GM21526 (cell line): ENCODE data around the gene CELA2A.
"Not testable (repeated sequence)": the region's sequence is repeated elsewhere in the genome, so short reads cannot be mapped to it uniquely, and the experiment has no call there.

ENCODE experiments used
- ATAC-seq: cut with Tn5 transposase; IDR thresholded peaks from one replicate; pipeline ENCODE4 v1.9.1; 2021; ENCODE audit warnings: moderate library complexity; ENCODE audit not compliant: unreplicated experiment, low FRiP score

CELA2A gene

DNA sequence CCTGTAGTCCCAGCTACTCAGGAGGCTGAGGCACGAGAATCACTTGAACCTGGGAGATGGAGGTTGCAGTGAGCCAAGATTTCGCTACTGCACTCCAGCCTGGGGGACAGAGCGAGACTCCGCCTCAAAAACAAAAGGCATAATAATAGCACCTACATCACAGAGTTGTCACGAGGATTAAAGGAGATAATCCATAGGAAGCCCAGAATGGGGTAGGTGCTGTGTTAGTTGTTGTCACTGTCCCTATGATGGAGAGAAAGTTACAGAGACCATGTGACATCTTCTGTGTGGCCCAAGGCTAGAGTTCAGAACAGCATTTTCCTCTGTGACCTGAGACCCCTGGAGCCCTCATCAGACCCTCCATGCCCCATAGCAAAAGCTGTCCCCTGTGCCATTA is 7.4 kb downstream of the CELA2A start:
- not testable (repeated sequence) for ATAC-seq

DNA sequence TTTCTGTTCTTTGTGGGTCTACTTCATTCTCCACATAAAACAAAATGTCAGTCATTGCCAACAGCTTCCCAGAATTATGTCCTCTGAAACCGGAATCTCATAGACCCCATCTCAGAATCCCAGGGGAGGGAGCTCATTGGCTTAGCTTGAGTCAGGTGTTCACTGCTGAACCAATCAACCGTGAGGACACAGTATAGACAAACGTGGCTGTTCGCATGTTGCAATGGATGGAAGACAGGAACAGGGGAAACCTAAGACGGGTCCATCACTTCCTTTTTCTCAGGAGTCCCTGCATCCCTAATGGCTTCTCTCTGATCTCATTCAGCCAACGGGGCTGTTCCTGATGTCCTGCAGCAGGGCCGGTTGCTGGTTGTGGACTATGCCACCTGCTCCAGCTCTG is 9.1 kb downstream of the CELA2A start:
- ATAC-seq: no peak

DNA sequence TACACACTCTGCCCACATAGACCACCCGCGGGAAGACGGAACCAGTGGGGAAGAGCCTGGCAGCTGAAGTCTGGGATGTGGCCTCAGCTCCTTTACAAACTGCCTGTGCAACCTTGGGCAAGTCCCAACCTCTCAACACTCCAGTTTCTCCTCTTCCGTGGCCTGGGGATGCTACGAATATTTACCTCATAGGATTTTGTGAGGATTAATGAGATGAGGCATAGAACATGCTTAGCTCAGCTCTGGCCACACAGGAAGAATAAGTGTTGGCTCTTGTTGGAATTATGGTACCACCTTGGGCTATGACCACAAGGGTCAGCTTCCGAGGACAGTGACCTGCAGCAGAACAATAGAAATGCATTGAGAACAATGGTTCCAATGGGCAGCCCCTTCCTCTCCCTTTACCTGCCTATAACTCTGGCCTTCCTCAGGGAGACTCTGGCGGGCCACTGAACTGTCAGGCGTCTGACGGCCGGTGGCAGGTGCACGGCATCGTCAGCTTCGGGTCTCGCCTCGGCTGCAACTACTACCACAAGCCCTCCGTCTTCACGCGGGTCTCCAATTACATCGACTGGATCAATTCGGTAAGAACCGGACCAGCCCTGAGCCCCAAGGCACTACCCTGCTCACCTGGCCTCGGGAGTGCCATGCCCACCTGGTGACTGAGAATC is 10.6 kb downstream of the CELA2A start:
- not testable (repeated sequence) for ATAC-seq

DNA sequence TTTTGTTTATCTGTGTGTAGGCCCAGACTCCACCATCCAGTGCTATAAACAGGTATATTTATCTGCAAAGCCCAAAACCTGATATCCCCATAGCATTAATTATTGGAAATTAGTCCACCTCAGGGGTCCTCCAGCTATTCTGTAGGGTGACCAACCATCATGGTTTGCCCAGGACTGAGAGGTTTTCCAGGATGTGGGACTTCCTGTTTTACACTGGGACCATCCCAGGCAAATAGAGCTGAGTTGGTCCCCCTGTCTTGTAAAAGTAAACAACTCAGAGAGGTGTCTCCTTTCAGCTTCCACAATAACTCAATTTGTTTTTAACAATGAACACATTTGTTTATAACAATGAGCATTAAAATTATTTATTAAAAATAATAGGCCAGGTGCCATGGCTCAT is 11.6 kb downstream of the CELA2A start:
- no peak for ATAC-seq

DNA sequence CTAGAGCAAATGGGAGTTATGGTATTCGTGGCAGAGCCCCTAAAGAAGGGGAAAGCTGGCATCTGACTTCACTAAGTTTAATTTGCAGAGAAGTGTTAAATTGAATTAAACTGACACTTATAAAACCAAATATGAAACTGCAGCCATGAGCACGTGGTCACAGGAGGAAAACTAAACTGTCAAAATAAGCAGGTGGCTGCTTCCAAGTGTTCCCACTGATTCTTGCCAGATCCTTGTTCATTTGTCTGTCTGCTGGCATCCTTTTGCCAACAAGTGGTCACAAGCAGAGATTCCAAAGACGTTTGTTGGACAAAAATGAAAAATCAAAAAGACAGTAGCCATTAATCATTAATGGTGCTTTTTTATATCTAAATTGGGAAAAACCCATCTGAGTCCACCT is 12.8 kb downstream of the CELA2A start:
- ATAC-seq: no peak

DNA sequence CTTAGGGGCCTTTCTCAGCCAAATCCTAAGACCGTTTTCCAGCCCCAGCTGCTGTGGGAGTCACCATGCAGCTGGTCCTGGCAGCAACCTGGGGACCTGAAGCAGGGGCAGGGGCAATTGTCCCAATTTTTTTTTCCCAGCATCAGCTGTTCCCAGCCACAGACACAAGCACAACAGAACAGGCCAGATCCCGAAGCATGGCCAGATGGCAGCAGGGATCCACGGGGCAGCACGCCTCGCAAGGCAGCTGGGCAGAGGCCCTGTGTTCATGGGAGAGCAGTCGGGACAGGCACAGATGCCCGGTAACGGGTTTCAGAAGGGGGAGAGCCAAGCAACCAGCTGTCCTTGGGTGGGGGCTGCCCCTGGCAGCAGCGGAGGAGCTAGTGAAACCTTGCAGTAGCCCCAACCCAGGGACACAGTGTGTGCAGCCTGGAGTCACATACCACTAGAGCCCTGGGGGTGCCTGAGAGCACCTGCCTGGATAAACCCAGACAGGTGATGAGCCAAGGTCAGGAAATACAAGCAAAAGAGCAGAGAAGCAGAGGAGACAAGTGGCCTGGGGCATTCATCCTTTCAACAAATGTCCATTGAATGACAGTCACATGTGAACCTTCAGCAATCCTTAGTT is 13.4 kb downstream of the CELA2A start:
- not testable (repeated sequence) for ATAC-seq

DNA sequence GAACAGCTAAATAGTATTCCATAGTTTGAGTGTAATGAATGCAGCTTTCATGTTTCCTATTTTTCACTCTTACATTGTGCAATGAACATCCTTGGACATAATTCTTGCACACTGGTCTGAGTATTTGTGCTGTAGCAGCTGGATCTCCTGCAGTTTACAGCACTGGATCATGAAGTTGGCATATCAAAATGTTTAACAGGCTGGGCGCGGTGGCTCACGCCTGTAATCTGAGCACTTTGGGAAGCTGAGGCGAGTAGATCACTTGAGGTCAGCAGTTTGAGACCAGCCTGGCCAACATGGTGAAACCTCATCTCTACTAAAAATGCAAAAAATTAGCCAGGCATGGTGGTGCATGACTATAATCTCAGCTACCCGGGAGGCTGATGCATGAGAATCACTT is 14.5 kb downstream of the CELA2A start:
- ATAC-seq: not testable (repeated sequence)

DNA sequence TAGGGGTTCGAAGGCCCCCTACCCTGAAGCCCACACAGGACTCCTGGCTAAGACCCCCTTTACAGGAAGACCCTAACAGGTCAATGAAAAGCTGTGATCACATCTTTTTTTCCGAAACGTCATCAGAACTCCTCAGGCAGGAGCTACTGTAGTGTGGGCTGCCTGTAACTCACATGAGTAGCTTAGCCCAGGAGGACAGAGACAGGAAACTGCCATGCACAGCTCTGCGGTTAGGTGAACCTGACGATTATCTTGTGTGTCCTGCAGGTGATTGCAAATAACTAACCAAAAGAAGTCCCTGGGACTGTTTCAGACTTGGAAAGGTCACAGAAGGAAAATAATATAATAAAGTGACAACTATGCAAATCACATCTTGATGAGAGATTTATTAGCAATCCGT is 15.2 kb downstream of the CELA2A start:
- not testable (repeated sequence) for ATAC-seq

DNA sequence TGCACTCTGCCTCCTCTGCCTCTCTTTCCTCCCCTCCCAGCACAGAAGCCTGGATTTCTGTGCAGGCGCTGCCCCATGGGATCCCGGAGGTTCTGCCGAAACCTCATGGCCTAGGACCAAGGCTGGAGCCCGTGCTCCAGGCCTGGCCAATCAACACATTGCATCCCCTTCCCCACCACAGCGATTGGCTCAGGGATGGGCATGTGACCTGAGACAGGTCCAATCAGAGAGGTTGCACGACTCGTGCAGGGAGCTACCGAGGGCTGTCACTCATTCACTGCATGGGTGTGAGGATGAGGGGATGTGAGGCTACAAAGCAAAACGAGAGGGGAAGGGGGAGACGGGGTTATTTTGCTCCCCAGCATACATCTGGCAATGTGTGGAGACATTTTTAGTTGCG is 16.1 kb downstream of the CELA2A start:
- ATAC-seq: no peak

DNA sequence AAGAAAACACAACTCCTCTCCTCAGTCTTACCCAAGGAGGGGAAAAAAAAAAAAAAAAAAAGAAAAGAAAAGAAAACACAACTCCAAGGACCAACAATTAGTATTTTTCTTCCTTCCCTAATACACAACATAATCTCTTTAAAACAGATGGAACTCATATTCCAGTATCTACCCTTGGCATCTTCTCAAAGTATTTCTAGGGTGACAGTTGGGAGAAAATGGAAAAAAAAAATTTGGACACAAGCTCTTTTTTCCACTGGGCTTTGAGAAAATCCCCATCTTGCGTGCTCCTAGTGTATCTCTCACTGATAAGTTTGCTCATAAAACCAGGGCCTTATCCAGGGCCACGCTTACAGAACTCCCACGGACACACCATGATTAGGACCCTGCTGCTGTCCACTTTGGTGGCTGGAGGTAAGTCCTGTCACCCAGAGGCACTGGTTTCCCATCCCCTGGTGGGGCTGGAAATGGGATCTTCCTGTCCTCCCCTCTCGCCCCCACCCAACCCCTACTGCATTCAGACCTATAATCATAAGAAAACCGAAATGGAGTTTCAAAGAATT is 19.3 kb downstream of the CELA2A start, which contains the start of gene CELA2B:
Gene CELA2B, plus strand, starts transcription at position 353 of the 563 bp plus-strand sequence. Its CDS starts 22 bp downstream, at position 375.
- no peak for ATAC-seq

DNA sequence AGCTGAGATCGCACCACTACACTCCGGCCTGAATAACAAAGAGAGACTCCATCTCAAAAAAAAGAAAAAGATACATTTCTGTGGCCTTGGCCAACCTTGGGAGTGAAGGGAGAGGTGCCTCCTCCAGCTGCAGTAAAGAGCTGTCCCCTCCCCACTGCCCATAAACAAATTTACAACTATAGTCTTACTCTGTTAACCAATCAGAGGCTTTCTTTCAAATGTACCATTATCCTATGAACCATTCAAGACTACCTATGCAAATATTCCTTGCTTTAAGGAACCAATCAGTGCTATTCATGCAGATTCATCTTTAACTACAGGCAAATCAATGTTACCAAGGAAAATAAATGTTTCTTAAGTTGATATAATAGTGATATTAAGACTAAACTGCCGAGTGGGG is 20.4 kb downstream of the CELA2A start:
- ATAC-seq: no peak

DNA sequence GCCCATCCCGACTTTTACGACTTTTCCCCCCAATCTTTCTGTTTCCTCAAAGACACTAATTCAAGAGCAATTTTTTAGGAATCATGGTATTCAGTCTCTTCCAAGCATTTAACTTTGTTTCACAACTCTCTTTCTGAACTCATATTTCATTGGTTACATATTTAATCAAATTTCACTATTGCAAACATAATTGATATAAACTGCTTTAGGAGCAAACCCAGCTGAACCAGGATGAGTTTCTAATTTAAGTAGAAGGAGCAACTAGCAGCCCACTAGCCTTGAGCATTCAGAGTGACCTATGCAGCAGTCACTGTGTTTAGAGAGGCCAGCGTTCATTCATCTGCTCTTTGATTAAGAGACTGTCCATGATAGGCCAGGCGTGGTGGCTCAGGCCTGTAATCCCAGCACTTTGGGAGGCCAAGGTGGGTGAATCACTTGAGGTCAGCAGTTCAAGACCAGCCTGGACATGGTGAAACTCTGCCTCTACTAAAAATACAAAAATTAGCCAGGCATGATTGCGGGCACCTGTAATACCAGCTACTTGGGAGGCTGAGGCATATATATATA is 21.2 kb downstream of the CELA2A start:
- no peak for ATAC-seq

DNA sequence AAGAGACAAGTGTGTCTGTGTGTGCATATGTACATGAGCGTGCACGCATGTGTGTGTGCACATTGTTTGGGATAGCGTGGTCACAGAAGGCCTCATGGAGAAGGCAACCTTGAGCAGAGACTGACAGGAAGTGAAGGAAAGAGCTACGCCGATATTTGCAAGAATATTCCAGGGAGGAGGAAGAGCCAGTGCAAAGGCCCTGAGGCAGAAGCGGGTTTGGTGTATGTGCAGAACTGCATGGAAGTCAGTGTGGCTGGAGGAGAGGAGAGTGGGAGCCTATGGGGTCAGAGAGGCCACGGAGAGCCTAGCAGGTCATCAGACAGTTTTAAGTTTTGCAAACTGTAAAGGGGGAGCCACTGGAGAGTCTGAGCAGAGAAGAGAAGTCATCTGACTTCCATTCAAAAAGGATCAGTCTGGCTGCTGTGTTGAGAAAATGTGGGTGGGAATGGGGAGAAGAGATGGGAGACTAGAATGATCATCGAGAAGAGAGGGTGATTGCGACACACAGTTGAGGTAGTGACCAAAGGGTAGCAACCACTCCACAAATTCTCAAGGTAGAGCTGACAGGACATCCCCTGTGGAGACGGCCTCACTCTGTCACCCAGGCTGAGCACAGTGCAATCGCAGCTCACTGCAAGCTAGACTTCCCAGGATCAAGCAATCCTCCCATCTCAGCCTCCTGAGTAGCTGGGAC is 23.3 kb downstream of the CELA2A start:
- ATAC-seq: no peak

DNA sequence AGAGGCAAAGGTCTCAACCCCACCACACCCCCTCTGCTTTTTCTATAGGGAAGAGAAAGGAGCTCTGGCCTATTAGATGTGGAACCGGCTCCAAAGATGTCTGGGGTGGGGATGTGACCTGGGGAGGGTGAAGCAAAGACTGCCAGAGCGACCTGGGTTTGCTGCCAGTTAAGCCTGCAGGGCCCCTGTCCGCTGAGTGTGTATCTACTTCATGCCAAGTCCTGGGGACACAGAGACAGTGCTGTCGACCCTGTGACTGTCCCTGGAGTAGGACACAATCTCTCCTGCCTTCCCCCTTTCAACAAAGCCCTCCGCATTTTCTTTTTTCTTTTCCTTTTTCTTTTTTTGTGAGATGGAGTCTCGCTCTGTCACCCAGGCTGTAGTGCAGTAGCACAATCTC is 25.9 kb downstream of the CELA2A start:
- not testable (repeated sequence) for ATAC-seq

DNA sequence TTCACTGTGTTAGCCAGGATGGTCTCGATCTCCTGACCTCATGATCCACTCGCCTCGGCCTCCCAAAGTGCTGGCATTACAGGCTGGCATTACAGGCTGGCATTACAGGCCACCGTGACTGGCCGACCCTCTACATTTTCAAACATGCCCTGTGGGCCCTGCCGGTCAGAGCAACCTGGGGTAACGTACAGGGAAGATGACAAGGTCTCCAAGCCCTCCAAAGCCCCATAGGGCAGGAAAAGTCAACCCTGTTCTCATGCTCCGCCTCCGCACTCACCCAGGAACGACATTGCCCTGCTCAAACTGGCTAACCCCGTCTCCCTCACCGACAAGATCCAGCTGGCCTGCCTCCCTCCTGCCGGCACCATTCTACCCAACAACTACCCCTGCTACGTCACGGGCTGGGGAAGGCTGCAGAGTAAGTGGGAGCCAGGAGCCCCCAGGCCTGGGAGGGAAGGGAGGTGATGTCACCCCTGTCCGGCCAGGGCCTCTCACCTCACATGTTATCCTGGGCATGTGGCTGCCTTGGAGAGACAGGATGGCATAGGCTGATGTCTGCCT is 26.5 kb downstream of the CELA2A start:
- not testable (repeated sequence) for ATAC-seq

DNA sequence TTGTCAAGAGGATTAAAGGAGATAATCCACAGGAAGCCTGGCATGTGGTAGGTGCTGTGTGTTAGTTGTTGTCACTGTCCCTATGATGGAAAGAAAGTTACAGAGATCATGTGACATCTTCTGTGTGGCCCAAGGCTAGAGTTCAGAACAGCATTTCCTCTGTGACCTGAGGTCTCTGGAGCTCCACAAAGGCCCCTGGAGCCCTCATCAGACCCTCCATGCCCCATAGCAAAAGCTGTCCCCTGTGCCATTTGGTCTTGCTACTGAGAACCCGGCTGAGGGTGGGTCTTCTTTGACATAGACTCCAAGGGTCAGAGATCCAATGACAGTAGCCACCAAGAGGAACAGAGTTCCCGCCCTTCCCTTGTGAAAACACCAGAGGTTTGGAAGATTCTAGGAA is 27.4 kb downstream of the CELA2A start:
- ATAC-seq: no peak

DNA sequence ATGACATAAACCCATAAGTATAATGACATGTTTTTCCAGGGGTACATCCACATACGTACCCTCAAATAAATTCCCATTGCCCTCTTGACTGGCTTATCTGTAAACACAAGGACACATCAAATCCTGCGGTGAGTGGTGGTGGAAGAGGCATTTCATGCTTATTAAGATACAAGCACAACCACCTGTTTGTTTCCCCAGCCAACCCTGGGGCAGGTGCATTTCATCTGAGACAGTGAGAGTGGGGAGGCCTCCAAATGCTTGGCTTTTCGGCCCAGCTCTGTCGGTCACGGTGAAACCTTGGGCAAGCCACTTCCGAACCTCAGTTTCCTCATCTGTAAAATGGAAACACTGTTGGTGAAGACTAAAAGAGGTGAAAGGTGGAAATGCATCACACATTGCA is 27.9 kb downstream of the CELA2A start:
- not testable (repeated sequence) for ATAC-seq

DNA sequence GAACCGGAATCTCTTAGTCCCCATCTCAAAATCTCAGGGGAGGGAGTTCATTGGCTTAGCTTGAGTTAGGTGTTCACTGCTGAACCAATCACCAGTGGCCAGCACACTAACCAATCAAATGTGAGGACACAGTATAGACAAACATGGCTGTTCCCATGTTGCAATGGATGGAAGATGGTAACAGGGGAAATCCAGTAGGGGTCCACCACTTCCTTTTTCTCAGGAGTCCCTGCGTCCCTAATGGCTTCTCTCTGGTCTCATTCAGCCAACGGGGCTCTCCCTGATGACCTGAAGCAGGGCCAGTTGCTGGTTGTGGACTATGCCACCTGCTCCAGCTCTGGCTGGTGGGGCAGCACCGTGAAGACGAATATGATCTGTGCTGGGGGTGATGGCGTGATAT is 29.1 kb downstream of the CELA2A start:
- no peak for ATAC-seq

DNA sequence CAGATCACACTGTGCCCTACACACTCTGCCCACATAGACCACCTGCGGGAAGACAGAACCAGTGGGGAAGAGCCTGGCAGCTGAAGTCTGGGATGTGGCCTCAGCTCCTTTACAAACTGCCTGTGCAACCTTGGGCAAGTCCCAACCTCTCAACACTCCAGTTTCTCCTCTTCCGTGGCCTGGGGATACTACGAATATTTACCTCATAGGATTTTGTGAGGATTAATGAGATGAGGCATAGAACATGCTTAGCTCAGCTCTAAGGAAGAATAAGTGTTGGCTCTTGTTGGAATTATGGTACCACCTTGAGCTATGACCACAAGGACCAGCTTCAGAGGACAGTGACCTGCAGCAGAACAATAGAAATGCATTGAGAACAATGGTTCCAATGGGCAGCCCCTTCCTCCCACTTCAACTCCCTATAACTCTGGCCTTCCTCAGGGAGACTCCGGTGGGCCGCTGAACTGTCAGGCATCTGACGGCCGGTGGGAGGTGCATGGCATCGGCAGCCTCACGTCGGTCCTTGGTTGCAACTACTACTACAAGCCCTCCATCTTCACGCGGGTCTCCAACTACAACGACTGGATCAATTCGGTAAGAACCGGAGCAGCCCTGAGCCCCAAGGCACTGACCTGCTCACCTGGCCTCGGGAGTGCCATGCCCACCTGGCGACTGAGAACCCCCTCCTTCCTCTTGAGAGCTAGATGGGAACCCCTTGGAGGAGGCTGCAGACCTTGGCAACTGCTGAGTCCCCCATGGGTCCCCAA is 30.5 kb downstream of the CELA2A start:
- ATAC-seq: not testable (repeated sequence)

DNA sequence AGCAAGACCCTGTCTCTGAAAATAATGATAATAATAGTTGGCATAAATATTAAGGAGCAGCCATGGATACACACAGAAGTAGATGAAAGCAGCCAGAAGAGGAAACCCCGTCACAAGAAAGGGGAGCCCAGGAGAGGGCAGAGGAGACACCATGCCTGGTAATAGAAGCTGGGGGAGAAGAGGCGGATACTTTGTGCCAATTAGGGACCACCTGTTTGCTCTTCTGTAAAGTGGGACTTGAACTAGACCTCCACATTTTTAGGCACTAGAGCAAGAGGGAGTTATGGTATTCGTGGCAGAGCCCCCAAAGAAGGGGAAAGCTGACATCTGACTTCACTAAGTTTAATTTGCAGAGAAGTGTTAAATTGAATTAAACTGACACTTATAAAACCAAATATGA is 31.8 kb downstream of the CELA2A start:
- no peak for ATAC-seq
